Astrocyte of the spinal cord (primary cell): ENCODE measurements around the gene TFCP2L1.

ENCODE experiments used
- DNase-seq: peaks from one replicate; pipeline ENCODE4 v3.0.0; 2011; ENCODE audit warnings: low read depth, low spot score
- H3K4me3 ChIP-seq: 2 replicates; pipeline ENCODE4 v1.5.1; 2011; ENCODE audit warnings: low read depth, mild to moderate bottlenecking, low read length, moderate library complexity
- in situ Hi-C: cut with HindIII; loops from 2 replicates; pipeline ENCODE4 v1.10.0; 2017; ENCODE audit warnings: low sequenced_read_pairs
- TF ChIP-seq, protein P1 (sequence below): IDR thresholded peaks from 2 replicates; pipeline ENCODE4 v1.5.1; 2012; ENCODE audit warnings: low read depth, mild to moderate bottlenecking, low read length, inconsistent platforms

The TFCP2L1 gene

DNA sequence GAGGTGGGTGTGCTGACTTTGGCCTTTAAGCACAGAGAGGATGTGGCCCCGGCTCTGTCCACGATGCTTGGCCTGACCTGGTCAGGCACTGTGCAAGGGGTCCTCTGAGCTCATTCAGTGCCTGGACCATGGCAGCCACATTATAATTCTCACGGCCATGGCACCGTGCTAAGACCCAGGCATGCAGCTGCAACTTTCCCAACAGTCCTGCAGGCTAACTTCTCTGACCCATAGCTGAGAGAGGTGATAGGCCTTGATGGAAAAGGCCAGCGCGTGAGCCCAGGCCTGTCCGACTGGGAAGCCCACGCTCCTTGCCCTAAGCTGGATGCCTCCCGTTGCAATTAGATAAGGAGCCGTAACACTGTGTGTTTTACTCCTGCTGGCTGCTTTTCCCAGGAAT, 99.9 kb downstream of the TFCP2L1 start:
- H3K4me3 ChIP-seq = no peak overlapping the region
- no peak for DNase-seq
- TF ChIP-seq, protein P1, sequence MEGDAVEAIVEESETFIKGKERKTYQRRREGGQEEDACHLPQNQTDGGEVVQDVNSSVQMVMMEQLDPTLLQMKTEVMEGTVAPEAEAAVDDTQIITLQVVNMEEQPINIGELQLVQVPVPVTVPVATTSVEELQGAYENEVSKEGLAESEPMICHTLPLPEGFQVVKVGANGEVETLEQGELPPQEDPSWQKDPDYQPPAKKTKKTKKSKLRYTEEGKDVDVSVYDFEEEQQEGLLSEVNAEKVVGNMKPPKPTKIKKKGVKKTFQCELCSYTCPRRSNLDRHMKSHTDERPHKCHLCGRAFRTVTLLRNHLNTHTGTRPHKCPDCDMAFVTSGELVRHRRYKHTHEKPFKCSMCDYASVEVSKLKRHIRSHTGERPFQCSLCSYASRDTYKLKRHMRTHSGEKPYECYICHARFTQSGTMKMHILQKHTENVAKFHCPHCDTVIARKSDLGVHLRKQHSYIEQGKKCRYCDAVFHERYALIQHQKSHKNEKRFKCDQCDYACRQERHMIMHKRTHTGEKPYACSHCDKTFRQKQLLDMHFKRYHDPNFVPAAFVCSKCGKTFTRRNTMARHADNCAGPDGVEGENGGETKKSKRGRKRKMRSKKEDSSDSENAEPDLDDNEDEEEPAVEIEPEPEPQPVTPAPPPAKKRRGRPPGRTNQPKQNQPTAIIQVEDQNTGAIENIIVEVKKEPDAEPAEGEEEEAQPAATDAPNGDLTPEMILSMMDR = no peak
- in situ Hi-C loops = no loop called here

DNA sequence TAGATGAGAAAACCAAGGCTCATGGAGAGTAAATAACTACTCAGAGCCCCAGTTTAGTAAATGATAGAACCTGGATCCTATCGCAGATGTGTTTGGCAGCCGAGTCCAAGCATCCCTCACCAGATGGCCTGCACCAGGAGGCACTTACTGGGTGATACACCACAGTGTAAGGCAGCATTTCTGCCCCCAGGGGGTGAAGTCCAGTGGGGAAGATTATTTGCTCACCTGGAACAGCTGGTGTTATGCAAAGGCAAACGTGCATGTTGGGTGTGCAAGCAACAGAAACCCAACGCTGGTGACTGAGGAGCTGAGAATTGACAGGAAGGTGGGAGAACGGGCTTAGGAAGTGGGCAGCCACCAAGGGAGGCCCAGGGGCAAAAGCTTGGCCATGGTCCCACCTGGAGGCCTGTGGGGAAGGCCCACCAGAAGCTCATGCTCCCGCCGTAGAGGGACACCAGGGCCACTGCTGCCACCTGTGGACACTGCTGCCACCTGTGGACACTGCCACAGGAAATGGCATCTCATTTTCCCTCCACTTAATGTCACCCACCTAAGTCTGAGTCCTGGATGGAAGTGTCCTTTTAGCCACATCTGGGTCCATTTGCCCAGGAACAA, 100.6 kb downstream of the TFCP2L1 start:
- no peak for DNase-seq
- in situ Hi-C loops = no loop called here
- TF ChIP-seq, protein P1 = no peak
- no peak overlapping the region for H3K4me3 ChIP-seq

DNA sequence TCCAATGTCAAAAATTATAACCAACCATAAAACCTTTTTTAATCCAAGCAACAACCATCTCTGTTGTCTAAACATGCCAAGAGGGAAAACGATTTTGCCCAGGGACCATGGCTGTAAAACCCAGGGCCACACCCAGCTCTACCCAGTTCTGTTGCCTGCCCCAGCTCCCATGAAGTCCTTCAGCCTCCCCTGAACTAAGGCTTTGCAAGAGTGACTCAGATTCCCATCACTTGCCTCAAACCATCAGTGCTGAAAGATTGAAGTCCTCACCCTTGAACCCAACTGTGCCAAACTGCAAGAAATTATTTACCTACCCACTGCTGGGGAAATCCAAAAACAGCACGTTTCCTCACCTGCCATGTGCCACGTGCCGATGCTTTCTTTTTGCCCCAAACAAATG, 102.5 kb downstream of the TFCP2L1 start:
- no peak overlapping the region for H3K4me3 ChIP-seq
- TF ChIP-seq, protein P1 = no peak
- DNase-seq = no peak
- in situ Hi-C loops = no loop called here

DNA sequence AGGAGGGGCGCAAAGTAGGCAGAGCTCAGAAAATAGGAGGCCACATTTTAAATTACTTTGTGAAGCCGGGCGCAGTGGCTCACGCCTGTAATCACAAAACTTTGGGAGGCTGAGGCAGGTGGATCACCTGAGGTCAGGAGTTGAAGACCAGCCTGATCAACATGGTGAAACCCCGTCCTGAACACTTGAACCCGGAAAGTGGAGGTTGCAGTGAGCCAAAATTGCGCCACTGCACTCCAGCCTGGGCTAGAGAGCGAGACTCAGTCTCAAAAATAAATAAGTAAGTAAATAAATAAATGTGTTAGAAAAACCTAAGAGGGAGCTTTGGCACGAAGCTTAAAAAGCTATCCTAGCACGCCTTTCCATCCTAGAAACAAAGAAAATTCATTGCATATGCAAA, 105.5 kb downstream of the TFCP2L1 start:
- H3K4me3 ChIP-seq = no peak overlapping the region
- no peak for DNase-seq
- in situ Hi-C loops = no loop called here
- TF ChIP-seq, protein P1 = no peak

DNA sequence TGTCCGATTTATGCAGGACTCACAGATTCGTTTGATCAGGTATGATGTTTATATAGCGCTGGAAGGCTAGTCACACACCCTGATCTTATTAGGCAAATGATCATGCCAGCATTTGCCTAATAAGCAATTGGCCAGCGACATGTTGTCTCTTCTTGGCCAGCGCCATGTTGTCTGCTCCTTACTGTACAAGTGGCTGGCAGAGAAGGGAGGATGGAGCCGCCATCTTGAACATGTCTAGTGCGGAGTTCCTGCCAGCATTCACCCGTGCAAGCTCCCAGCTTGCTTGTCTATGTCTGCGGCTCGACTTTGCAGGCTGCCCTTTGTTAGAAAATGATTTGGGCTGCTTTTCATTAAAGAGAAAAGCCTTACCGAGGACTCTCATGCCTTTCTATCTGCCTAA, 106.3 kb downstream of the TFCP2L1 start:
- in situ Hi-C loops = no loop called here
- TF ChIP-seq, protein P1 = no peak
- H3K4me3 ChIP-seq = no peak overlapping the region
- DNase-seq = no peak

DNA sequence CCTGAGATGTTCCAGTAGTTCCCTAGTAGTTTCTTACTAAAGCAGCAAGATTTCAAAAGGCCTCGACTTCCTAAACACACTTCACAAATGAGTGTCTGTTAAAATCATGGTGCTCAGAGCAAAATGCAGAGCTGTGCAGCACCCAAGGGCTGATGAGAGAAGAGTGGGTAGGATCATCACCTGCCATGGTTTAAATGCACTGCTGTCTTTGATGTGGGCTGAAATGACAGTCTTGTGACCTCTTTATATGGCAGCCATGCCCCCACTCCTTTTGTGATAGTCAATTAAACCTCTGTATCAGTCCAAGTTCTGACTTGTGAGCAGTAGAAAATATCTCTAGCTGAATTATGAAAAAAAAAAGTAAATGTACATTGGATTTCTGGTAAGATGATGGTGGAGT, 107.1 kb downstream of the TFCP2L1 start:
- in situ Hi-C loops = no loop called here
- TF ChIP-seq, protein P1 = no peak
- DNase-seq = no peak
- H3K4me3 ChIP-seq = no peak overlapping the region

DNA sequence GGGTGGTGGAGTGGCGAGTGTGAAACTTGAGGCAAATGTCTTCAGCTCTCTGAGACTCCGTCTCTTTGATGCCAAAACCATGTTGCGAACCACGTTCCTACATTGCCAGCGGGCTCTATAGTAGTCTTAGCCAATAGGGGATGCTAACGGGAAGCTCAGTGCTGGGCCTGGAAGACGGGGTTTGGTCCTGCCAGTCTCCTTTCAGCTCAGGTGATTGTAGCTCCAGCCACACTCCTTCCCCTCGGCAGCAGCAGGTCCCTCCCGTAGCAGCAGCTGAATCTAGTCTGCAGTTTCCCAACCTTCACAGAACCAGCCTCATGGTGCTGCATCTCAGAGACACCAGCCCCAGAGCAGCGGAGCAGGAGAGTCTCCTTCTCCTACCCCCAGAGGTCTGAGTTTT, 109.7 kb downstream of the TFCP2L1 start:
- no peak for DNase-seq
- no peak overlapping the region for H3K4me3 ChIP-seq
- TF ChIP-seq, protein P1 = no peak
- in situ Hi-C loops = no loop called here
